K562 (cell line): Measurements from ENCODE around the gene GRAMD4. TPM values are rescaled to one million over a fixed set of nuclear protein-coding genes. Genes with fewer than 3 reads are reported as not detected.

Experiments used
- ATF1 ChIP-seq, 2 experiments: fragments of 450-650 bp in 1 of 2; IDR thresholded peaks; 2 replicates each; pipeline ENCODE4 v1.6.1; 2016; ENCODE audit warnings: missing compliant biosample characterization in 1 of 2, missing genetic modification characterization in 1 of 2
- BRD9 ChIP-seq: fragments of 450-650 bp; IDR thresholded peaks from 2 replicates; pipeline ENCODE4 v1.6.1; 2018; ENCODE audit warnings: low read depth; ENCODE audit not compliant: partially characterized antibody
- CEBPB ChIP-seq: fragments of 450-650 bp; IDR thresholded peaks from 2 replicates; pipeline ENCODE4 v1.6.1; 2016; ENCODE audit warnings: missing genetic modification characterization, missing compliant biosample characterization
- ETV6 ChIP-seq, 3 experiments: fragments of 150-350 bp in 1 of 3; sonication (generic) in 1 of 3; formaldehyde crosslinking in 1 of 3; IDR thresholded peaks; 2 replicates each; pipeline versions ENCODE4 v1.6.1 to v1.8.0; 2014 to 2022; ENCODE audit warnings: borderline replicate concordance in 2 of 3, low read depth in 2 of 3, antibody characterized with exemption in 1 of 3, low read length in 1 of 3, mild to moderate bottlenecking in 1 of 3, missing genetic modification reagents in 1 of 3
- FUS ChIP-seq: fragments of 200-400 bp; formaldehyde crosslinking; optimal IDR thresholded peaks from 2 replicates; pipeline ENCODE3; 2017; ENCODE audit warnings: low read depth, low read length
- HNRNPK ChIP-seq: fragments of 200-400 bp; formaldehyde crosslinking; IDR thresholded peaks from one replicate; pipeline ENCODE4 v1.6.1; 2018; ENCODE audit warnings: mild to moderate bottlenecking, low read depth, low read length; ENCODE audit not compliant: poor library complexity, severe bottlenecking
- KDM1A ChIP-seq, 2 experiments: fragments of 450-650 bp; IDR thresholded peaks; 2 replicates each; pipeline ENCODE4 v1.6.1; 2016; ENCODE audit warnings: mild to moderate bottlenecking in 2 of 2
- MCM7 ChIP-seq, 2 experiments: fragments of 450-650 bp; IDR thresholded peaks; 2 replicates each; pipeline ENCODE4 v1.6.1; 2016 to 2018
- NCOA6 ChIP-seq: fragments of 450-650 bp; IDR thresholded peaks from 2 replicates; pipeline ENCODE4 v1.6.1; 2017; ENCODE audit warnings: mild to moderate bottlenecking
- NFE2 ChIP-seq: IDR thresholded peaks from 2 replicates; pipeline ENCODE4 v1.6.1; 2014; ENCODE audit warnings: antibody characterized with exemption, low read depth
- NFE2L1 ChIP-seq: fragments of 450-650 bp; IDR thresholded peaks from 2 replicates; pipeline ENCODE4 v1.6.1; 2016; ENCODE audit warnings: missing genetic modification characterization, low read depth, mild to moderate bottlenecking, missing compliant biosample characterization, moderate library complexity, borderline replicate concordance
- POLR2B ChIP-seq: fragments of 450-650 bp; IDR thresholded peaks from 2 replicates; pipeline ENCODE4 v1.6.1; 2018; ENCODE audit warnings: low read depth; ENCODE audit not compliant: partially characterized antibody
- PREB ChIP-seq: sonication (generic); formaldehyde crosslinking; IDR thresholded peaks from 2 replicates; pipeline ENCODE4 v1.8.1; 2023; ENCODE audit warnings: mild to moderate bottlenecking, missing genetic modification reagents
- SMARCB1 ChIP-seq: IDR thresholded peaks from 2 replicates; pipeline ENCODE4 v1.6.1; 2011; ENCODE audit warnings: improper control_type of control experiment, low read depth; ENCODE audit not compliant: insufficient read length
- SNRNP70 ChIP-seq: fragments of 200-400 bp; formaldehyde crosslinking; optimal IDR thresholded peaks from 2 replicates; pipeline ENCODE3; 2017; ENCODE audit warnings: low read depth, low read length
- TAF7 ChIP-seq: fragments of 450-650 bp; IDR thresholded peaks from 2 replicates; pipeline ENCODE4 v1.6.1; 2016; ENCODE audit warnings: missing genetic modification characterization, missing compliant biosample characterization
- TFAM ChIP-seq: fragments of 250-450 bp; sonication (Bioruptor Pico); conservative IDR thresholded peaks from 2 replicates; pipeline ENCODE4 v1.5.0; 2021; ENCODE audit warnings: mild to moderate bottlenecking, moderate library complexity
- ZBTB8A ChIP-seq: fragments of 450-650 bp; IDR thresholded peaks from 2 replicates; pipeline ENCODE4 v1.6.1; 2018; ENCODE audit warnings: mild to moderate bottlenecking, moderate library complexity; ENCODE audit not compliant: partially characterized antibody
- ZFX ChIP-seq: sonication (generic); formaldehyde crosslinking; IDR thresholded peaks from 2 replicates; pipeline ENCODE4 v1.8.0; 2022; ENCODE audit warnings: mild to moderate bottlenecking, missing genetic modification reagents, moderate library complexity
- ZKSCAN3 ChIP-seq: fragments of 250-450 bp; sonication (Bioruptor Pico); IDR thresholded peaks from 2 replicates; pipeline ENCODE4 v1.4.0; 2020
- ZNF263 ChIP-seq: sonication (generic); formaldehyde crosslinking; IDR thresholded peaks from 2 replicates; pipeline ENCODE4 v1.8.0; 2022; ENCODE audit warnings: mild to moderate bottlenecking, missing genetic modification reagents, borderline replicate concordance
- ZNF76 ChIP-seq: fragments of 250-450 bp; sonication (Bioruptor Pico); IDR thresholded peaks from 2 replicates; pipeline ENCODE4 v1.4.0; 2020; ENCODE audit warnings: mild to moderate bottlenecking, moderate library complexity, borderline replicate concordance
- ZNF785 ChIP-seq: fragments of 250-450 bp; sonication (Bioruptor Pico); IDR thresholded peaks from 2 replicates; pipeline ENCODE4 v1.4.0; 2020; ENCODE audit warnings: mild to moderate bottlenecking
- polyA plus RNA-seq, 8 experiments: library from polyadenylated mRNA; depleted of rRNA in 4 of 8; stranded (reverse) in 5 of 8; unstranded in 3 of 8; fragments of >200 nt; fragmentation: Nextera tagmentation in 2 of 8; fragmentation: Illumina TruSeq in 1 of 8; extraction: Ambion mirVana in 2 of 8; extraction: Trizol in 1 of 8; gene quantifications; 2 replicates each; pipeline versions ENCODE4 v1.2.1 to v1.2.3, GENCODE V29; 2011 to 2014; ENCODE audit warnings: inconsistent platforms in 1 of 8, missing spikeins in 1 of 8
- total RNA-seq, 7 experiments: library from RNA; depleted of rRNA in 6 of 7; stranded (reverse); fragments of >200 nt in 6 of 7; fragmentation: Illumina TruSeq in 2 of 7; extraction: Trizol in 2 of 7; gene quantifications; 2 replicates each; pipeline versions ENCODE4 v1.2.1 to v1.2.3, GENCODE V29; 2011 to 2021; ENCODE audit warnings: low replicate concordance in 1 of 7
- TF ChIP-seq, protein P1 (sequence below): sonication (generic); formaldehyde crosslinking; IDR thresholded peaks from 2 replicates; pipeline ENCODE4 v1.8.1; 2023; ENCODE audit warnings: missing genetic modification reagents, mild to moderate bottlenecking, borderline replicate concordance
- TF ChIP-seq, protein P2 (sequence below): fragments of 250-450 bp; sonication (Bioruptor Pico); IDR thresholded peaks from 2 replicates; pipeline ENCODE4 v1.6.1; 2021; ENCODE audit warnings: mild to moderate bottlenecking

GRAMD4 gene
- total and polyA plus RNA-seq, 9 of the 15 experiments (the other 6 are each of a cell fraction or from before 2014, with no cell fraction given): 0.18 to 44.8 (median 18.6) TPM

GRCh38 chr22:46604306-46604690 is 15.9 kb upstream of the GRAMD4 start (continued):
- TF ChIP-seq, protein P1, sequence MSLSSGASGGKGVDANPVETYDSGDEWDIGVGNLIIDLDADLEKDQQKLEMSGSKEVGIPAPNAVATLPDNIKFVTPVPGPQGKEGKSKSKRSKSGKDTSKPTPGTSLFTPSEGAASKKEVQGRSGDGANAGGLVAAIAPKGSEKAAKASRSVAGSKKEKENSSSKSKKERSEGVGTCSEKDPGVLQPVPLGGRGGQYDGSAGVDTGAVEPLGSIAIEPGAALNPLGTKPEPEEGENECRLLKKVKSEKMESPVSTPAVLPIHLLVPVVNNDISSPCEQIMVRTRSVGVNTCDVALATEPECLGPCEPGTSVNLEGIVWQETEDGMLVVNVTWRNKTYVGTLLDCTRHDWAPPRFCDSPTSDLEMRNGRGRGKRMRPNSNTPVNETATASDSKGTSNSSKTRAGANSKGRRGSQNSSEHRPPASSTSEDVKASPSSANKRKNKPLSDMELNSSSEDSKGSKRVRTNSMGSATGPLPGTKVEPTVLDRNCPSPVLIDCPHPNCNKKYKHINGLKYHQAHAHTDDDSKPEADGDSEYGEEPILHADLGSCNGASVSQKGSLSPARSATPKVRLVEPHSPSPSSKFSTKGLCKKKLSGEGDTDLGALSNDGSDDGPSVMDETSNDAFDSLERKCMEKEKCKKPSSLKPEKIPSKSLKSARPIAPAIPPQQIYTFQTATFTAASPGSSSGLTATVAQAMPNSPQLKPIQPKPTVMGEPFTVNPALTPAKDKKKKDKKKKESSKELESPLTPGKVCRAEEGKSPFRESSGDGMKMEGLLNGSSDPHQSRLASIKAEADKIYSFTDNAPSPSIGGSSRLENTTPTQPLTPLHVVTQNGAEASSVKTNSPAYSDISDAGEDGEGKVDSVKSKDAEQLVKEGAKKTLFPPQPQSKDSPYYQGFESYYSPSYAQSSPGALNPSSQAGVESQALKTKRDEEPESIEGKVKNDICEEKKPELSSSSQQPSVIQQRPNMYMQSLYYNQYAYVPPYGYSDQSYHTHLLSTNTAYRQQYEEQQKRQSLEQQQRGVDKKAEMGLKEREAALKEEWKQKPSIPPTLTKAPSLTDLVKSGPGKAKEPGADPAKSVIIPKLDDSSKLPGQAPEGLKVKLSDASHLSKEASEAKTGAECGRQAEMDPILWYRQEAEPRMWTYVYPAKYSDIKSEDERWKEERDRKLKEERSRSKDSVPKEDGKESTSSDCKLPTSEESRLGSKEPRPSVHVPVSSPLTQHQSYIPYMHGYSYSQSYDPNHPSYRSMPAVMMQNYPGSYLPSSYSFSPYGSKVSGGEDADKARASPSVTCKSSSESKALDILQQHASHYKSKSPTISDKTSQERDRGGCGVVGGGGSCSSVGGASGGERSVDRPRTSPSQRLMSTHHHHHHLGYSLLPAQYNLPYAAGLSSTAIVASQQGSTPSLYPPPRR: no peak
- TF ChIP-seq ZNF263 (CRISPR knock-in tag): no peak
- peak; percentile 18; the same call in 1 of the 2 replicates for TF ChIP-seq NFE2
- TF ChIP-seq FUS: no peak
- peak; percentile 91 for TF ChIP-seq BRD9
- TF ChIP-seq MCM7 (IDR thresholded peaks at IDR 0.05): no peak
- TF ChIP-seq, protein P2, sequence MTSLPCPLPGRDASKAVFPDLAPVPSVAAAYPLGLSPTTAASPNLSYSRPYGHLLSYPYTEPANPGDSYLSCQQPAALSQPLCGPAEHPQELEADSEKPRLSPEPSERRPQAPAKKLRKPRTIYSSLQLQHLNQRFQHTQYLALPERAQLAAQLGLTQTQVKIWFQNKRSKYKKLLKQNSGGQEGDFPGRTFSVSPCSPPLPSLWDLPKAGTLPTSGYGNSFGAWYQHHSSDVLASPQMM (CRISPR knock-in tag): no peak
- no peak for TF ChIP-seq ZKSCAN3 (CRISPR knock-in tag)
- no peak for TF ChIP-seq NFE2L1 (tag)
- no peak for TF ChIP-seq SMARCB1
- no peak for TF ChIP-seq ZBTB8A
- no peak for TF ChIP-seq TFAM (CRISPR knock-in tag)
- peak in 1 of 2 experiments; percentile 58; a peak in 1 of 4 replicates for TF ChIP-seq ETV6 (IDR thresholded peaks at IDR 0.05; ENCODE audit: borderline replicate concordance in 1 of 2, low read depth in 2 of 2, low read length in 1 of 2)
- no peak for TF ChIP-seq ETV6 (CRISPR knock-in tag; IDR thresholded peaks at IDR 0.05; ENCODE audit: borderline replicate concordance)
- no peak for TF ChIP-seq HNRNPK
- TF ChIP-seq POLR2B: peak; percentile 72
- TF ChIP-seq NCOA6: peak; percentile 48; the same call in 1 of the 2 replicates
- TF ChIP-seq SNRNP70: no peak
- peak; percentile 62 to 79 for TF ChIP-seq KDM1A (IDR thresholded peaks at IDR 0.05)
- TF ChIP-seq TAF7 (tag): peak; percentile 59; the same call in 1 of the 2 replicates
- no peak for TF ChIP-seq CEBPB (tag)
- TF ChIP-seq ZFX (CRISPR knock-in tag): no peak
- no peak for TF ChIP-seq ZNF76 (CRISPR knock-in tag)
- no peak for TF ChIP-seq ATF1 (CRISPR knock-in tag; IDR thresholded peaks at IDR 0.05)
- peak; percentile 51 for TF ChIP-seq ATF1 (tag; IDR thresholded peaks at IDR 0.05)
- TF ChIP-seq ZNF785 (CRISPR knock-in tag): no peak
- no peak for TF ChIP-seq PREB (CRISPR knock-in tag)
